Activated naive CD8-positive, alpha-beta T cell treated with anti-CD3 and anti-CD28 coated beads, Interleukin-2, amount 50 U/mL, for 16 hours (primary cell): Measurements from ENCODE around the gene IMMP2L.
"Not testable (repeated sequence)": the region's sequence is repeated elsewhere in the genome, so short reads cannot be mapped to it uniquely, and the experiment has no call there.

Source experiments
- DNase-seq: peaks from one replicate; pipeline ENCODE4 v3.0.0-alpha.2; 2020; ENCODE audit warnings: low read depth, low spot score

IMMP2L gene

GRCh38 chr7:111339006-111339405 lies 223.3 kb downstream of the IMMP2L start:
- no peak for DNase-seq

GRCh38 chr7:111333010-111333409 lies 229.3 kb downstream of the IMMP2L start:
- no peak for DNase-seq

- no peak for DNase-seq
These were observed 232.1 kb downstream of the IMMP2L start for GRCh38 chr7:111330235-111330523.

GRCh38 chr7:111329367-111330234 lies 232.7 kb downstream of the IMMP2L start:
- DNase-seq: no peak

- DNase-seq: no peak
These were observed 233.8 kb downstream of the IMMP2L start for GRCh38 chr7:111328487-111328886.

GRCh38 chr7:111324776-111325175 lies 237.5 kb downstream of the IMMP2L start:
- DNase-seq: no peak

- DNase-seq: no peak
These were observed 238.1 kb downstream of the IMMP2L start for GRCh38 chr7:111324228-111324627.

GRCh38 chr7:111323670-111324069 lies 238.6 kb downstream of the IMMP2L start:
- not testable (repeated sequence) for DNase-seq

GRCh38 chr7:111320133-111320532 lies 242.2 kb downstream of the IMMP2L start:
- DNase-seq: no peak

- DNase-seq: no peak
These were observed 249.3 kb downstream of the IMMP2L start for GRCh38 chr7:111312966-111313365.

- DNase-seq: no peak
These were observed 253.6 kb downstream of the IMMP2L start for GRCh38 chr7:111308691-111309090.

- DNase-seq: no peak
These were observed 260.4 kb downstream of the IMMP2L start for GRCh38 chr7:111301891-111302290.

- DNase-seq: no peak
These were observed 267.8 kb downstream of the IMMP2L start for GRCh38 chr7:111294494-111294893.

- no peak for DNase-seq
These were observed 270.2 kb downstream of the IMMP2L start for GRCh38 chr7:111292026-111292470.

GRCh38 chr7:111290982-111291381 lies 271.3 kb downstream of the IMMP2L start:
- no peak for DNase-seq

- DNase-seq: no peak
These were observed 271.9 kb downstream of the IMMP2L start for GRCh38 chr7:111290419-111290818.

GRCh38 chr7:111288441-111288840 lies 273.9 kb downstream of the IMMP2L start:
- DNase-seq: not testable (repeated sequence)

GRCh38 chr7:111282626-111283025 lies 279.7 kb downstream of the IMMP2L start:
- no peak for DNase-seq

- no peak for DNase-seq
These were observed 287.4 kb downstream of the IMMP2L start for GRCh38 chr7:111274857-111275256.

GRCh38 chr7:111272092-111272491 lies 290.2 kb downstream of the IMMP2L start:
- DNase-seq: no peak

GRCh38 chr7:111270794-111271193 lies 291.5 kb downstream of the IMMP2L start:
- not testable (repeated sequence) for DNase-seq

GRCh38 chr7:111268941-111269340 lies 293.4 kb downstream of the IMMP2L start:
- DNase-seq: no peak

- DNase-seq: no peak
These were observed 295.7 kb downstream of the IMMP2L start for GRCh38 chr7:111266613-111267012.

GRCh38 chr7:111265394-111265793 lies 296.9 kb downstream of the IMMP2L start:
- DNase-seq: no peak
